Endothelial cell (in vitro differentiated cells): ENCODE results near the gene EIF2S1. TPM values are rescaled to one million over a fixed set of nuclear protein-coding genes. Genes with fewer than 3 reads are reported as not detected.
A peak's percentile ranks its signal among the peaks of the same experiment; 100 is the strongest.
"Not testable (repeated sequence)": the region's sequence is repeated elsewhere in the genome, so short reads cannot be mapped to it uniquely, and the experiment has no call there.

ENCODE experiments used
- DNase-seq: peaks from one replicate; pipeline ENCODE4 v3.0.0; 2021; ENCODE audit warnings: low spot score
- H3K27ac Mint-ChIP-seq: one replicate; pipeline ENCODE4 v1.8.0; 2021; ENCODE audit warnings: mixed read lengths, inconsistent platforms; ENCODE audit not compliant: unreplicated experiment
- H3K27me3 Mint-ChIP-seq: one replicate; pipeline ENCODE4 v1.8.0; 2021; ENCODE audit warnings: mild to moderate bottlenecking, moderate library complexity, mixed read lengths, inconsistent platforms; ENCODE audit not compliant: unreplicated experiment
- H3K36me3 Mint-ChIP-seq: one replicate; pipeline ENCODE4 v1.8.0; 2021; ENCODE audit warnings: mild to moderate bottlenecking, low read depth, mixed read lengths, inconsistent platforms; ENCODE audit not compliant: unreplicated experiment
- H3K4me1 Mint-ChIP-seq: one replicate; pipeline ENCODE4 v1.8.0; 2021; ENCODE audit warnings: mild to moderate bottlenecking, mixed read lengths, inconsistent platforms; ENCODE audit not compliant: unreplicated experiment
- H3K4me3 Mint-ChIP-seq: one replicate; pipeline ENCODE4 v1.8.0; 2021; ENCODE audit warnings: mild to moderate bottlenecking, mixed read lengths, inconsistent platforms; ENCODE audit not compliant: unreplicated experiment
- H3K9me3 Mint-ChIP-seq: one replicate; pipeline ENCODE4 v1.8.0; 2021; ENCODE audit warnings: mixed read lengths, inconsistent platforms; ENCODE audit not compliant: unreplicated experiment
- total RNA-seq: library from RNA; stranded (reverse); fragmentation: NEBNext Ultra II Directional; extraction: Animal tissue kit (Norgen Biotek cat#: 25700); gene quantifications from one replicate; pipeline ENCODE4 v1.2.1, GENCODE V29; 2021; ENCODE audit not compliant: unreplicated experiment
- TF ChIP-seq, protein P1 (sequence below): fragments of 200-600 bp; sonication (generic); IDR thresholded peaks from one replicate; pipeline ENCODE4 v1.5.0; 2021; ENCODE audit warnings: antibody characterized with exemption; ENCODE audit not compliant: unreplicated experiment

EIF2S1 gene
- total RNA-seq, 1 donor from 2014 or later, result 74.2 TPM

DNA sequence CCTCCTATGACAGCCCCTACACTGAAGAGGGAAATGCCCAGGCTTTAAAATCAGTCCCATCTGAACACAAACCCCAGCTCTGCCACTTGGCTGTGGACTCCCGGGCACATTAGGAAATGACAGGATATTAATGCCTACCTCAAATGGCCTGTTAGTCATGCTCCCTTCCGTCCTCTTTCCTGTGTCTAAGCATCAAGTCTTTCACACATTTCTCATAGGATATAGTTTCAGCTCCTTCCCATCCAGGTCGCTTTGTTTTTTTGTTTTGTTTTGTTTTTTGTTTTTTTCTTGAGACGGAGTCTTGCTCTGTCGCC lies 35.7 kb downstream of the EIF2S1 start:
- no peak for DNase-seq
- Mint-ChIP-seq H3K27me3 (peaks cover 14% of the 10 kb centered on the region), H3K4me1 (peaks cover 19% of the 10 kb centered on the region), H3K27ac (peak overlapping the region; percentile 15), H3K36me3 (peaks cover 4% of the 10 kb centered on the region), H3K4me3 (peak overlapping the region; percentile 7), H3K9me3 (no peaks in the 10 kb centered on the region)
- TF ChIP-seq, protein P1, sequence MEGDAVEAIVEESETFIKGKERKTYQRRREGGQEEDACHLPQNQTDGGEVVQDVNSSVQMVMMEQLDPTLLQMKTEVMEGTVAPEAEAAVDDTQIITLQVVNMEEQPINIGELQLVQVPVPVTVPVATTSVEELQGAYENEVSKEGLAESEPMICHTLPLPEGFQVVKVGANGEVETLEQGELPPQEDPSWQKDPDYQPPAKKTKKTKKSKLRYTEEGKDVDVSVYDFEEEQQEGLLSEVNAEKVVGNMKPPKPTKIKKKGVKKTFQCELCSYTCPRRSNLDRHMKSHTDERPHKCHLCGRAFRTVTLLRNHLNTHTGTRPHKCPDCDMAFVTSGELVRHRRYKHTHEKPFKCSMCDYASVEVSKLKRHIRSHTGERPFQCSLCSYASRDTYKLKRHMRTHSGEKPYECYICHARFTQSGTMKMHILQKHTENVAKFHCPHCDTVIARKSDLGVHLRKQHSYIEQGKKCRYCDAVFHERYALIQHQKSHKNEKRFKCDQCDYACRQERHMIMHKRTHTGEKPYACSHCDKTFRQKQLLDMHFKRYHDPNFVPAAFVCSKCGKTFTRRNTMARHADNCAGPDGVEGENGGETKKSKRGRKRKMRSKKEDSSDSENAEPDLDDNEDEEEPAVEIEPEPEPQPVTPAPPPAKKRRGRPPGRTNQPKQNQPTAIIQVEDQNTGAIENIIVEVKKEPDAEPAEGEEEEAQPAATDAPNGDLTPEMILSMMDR, result no peak

DNA sequence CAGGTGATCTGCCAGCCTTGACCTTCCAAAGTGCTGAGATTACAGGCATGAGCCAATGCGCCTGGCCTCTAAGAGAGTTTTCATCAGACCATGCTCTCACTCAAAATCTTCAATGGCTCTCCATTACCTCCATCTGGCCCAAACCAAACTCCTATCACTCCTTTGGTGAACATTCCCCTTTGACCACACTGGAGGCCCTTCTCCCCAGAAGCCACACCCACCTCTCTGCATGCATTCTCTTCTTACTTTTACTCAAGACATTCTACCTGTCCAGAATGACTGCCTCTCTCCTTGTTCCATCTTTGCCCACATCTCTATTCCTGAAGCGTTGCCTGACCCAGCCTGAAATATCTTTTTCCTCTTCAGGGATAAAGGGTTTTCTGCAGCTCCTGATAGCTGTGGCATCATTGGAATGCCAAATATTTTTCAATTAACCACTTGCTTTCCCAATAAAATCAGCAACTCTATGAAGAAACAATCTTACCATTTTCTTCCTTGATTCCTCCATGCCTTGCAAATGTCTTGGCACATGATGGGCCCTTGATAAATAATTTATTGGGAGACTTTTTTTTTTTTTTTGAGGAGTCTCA lies 36.3 kb downstream of the EIF2S1 start:
- no peak for DNase-seq
- Mint-ChIP-seq H3K4me1 (peaks cover 19% of the 10 kb centered on the region), H3K36me3 (peaks cover 4% of the 10 kb centered on the region), H3K4me3 (peak overlapping the region; percentile 31), H3K27me3 (peaks cover 14% of the 10 kb centered on the region), H3K9me3 (no peaks in the 10 kb centered on the region), H3K27ac (no peak overlapping the region)
- TF ChIP-seq, protein P1, result no peak

DNA sequence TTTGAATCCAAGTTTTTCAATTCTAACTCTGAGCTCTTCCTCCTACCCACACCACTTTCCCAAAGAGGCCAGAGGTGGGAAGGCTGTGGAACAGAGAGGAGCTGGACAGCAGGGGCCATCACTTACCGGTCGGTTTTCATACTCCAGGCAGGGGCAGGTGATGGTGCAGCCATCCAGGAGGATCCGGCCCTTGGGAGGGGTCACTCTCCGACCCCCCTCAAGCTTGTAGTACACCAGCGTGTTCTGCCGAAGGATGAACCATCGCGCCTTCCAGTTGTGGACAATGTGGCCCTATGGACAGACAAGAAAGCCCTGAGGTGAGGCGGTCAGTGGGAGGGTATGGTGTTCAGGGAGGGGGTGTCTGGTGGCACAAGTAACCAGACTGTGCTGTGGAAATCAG lies 37.4 kb downstream of the EIF2S1 start:
- TF ChIP-seq, protein P1, result no peak
- Mint-ChIP-seq H3K27me3 (peaks cover 12% of the 10 kb centered on the region), H3K4me3 (no peak overlapping the region), H3K4me1 (peaks cover 19% of the 10 kb centered on the region), H3K9me3 (no peaks in the 10 kb centered on the region), H3K27ac (no peak overlapping the region), H3K36me3 (peaks cover 4% of the 10 kb centered on the region)
- no peak for DNase-seq

DNA sequence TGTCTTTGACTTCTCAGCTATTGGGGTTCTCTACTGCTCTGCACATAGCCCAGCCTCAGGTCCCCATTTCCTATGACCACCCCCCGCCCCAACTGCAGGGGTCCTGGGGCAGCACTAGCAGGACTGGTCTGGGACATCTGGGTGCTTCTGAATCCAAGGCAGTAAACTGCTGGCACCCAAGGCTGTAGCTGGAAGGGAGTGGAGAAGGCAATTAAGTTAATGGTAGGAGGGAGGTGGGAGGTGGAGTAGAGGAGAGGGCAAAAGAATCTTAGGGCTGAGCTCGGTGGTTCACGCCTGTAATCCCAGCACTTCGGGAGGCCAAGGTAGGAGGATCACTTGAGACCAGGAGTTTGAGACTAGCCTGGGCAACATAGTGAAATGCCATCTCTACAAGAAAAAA lies 40.3 kb downstream of the EIF2S1 start:
- peaks cover 4% of the 10 kb centered on the region for H3K36me3 Mint-ChIP-seq
- peaks cover 12% of the 10 kb centered on the region for H3K27me3 Mint-ChIP-seq
- no peak overlapping the region for H3K4me3 Mint-ChIP-seq
- no peak for DNase-seq
- no peaks in the 10 kb centered on the region for H3K9me3 Mint-ChIP-seq
- TF ChIP-seq, protein P1, result no peak
- H3K4me1 Mint-ChIP-seq, result peaks cover 12% of the 10 kb centered on the region
- H3K27ac Mint-ChIP-seq, result no peak overlapping the region

DNA sequence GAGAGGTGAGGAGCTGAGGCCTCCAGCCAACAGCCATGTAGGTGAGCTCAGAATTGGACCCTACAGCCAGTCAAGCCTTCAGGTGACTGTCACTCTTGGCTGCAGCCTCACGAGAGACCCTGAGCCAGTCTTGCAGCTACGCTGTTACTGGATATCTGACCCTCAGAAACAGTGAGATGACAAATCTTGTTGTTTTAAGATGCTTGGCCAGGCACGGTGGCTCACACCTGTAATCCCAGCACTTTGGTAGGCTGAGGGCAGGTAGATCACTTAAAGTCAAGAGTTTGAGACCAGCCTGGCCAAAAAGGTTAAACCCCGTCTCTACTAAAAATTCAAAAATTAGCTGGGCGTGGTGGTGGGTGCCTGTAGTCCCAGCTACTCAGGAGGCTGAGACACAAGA lies 45.6 kb downstream of the EIF2S1 start:
- Mint-ChIP-seq H3K4me3 (no peak overlapping the region), H3K4me1 (no peaks in the 10 kb centered on the region), H3K27ac (no peak overlapping the region), H3K9me3 (no peaks in the 10 kb centered on the region), H3K36me3 (no peaks in the 10 kb centered on the region), H3K27me3 (no peaks in the 10 kb centered on the region)
- no peak for DNase-seq
- TF ChIP-seq, protein P1, result no peak

DNA sequence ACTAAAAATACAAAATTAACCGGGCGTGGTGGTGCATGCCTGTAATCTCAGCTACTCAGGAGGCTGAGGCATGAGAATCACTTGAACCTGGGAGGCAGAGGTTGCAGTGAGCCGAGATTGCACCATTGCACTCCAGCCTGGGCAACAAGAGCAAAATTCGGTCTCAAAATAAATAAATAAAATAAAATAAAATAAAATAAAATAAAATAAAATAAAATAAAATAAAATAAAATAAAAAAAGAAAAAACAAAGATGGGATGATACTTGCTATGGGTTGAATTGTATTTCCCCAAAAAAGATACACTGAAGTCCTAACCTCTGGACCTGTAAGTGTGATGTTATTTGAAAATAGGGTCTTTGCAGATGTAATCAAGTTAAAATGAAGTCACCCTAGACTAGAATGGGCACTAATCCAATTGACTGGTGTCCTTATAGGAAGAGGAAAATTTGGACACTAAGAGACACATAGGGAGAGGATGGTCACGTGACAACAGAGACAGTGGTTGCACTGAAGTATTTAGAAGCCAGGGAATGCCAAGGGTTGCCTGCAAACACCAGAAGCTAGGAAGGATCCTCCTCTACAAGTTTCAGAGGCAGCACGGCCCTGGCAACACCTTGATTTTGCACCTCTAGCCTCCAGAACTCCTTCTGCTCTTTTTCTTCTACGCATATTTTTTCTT lies 48.1 kb downstream of the EIF2S1 start:
- not testable (repeated sequence) for DNase-seq, H3K9me3 Mint-ChIP-seq, H3K27me3 Mint-ChIP-seq, H3K4me1 Mint-ChIP-seq, H3K36me3 Mint-ChIP-seq, H3K27ac Mint-ChIP-seq, H3K4me3 Mint-ChIP-seq
